Stimulated activated CD8-positive, alpha-beta memory T cell treated with anti-CD3 and anti-CD28 coated beads, Interleukin-12 subunit alpha, Interleukin-12 subunit beta, amount 100 ng/mL, for 4 hours (primary cell): ENCODE measurements around the gene EPS8.

Source experiments
- DNase-seq: peaks from one replicate; pipeline ENCODE4 v3.0.0-alpha.2; 2020; ENCODE audit warnings: low read depth

The EPS8 gene

GRCh38 chr12:15789220-15790171 lies at the start of gene EPS8:
EPS8 (minus strand) TSS chr12:15789388; CDS start chr12:15682951, 106,437 bp downstream.
- peak; percentile 80 for DNase-seq

- no peak for DNase-seq
Observed at GRCh38 chr12:15837141-15837790, 48.1 kb upstream of the EPS8 start.

GRCh38 chr12:15834575-15834974 lies 45.4 kb upstream of the EPS8 start:
- DNase-seq = no peak

GRCh38 chr12:15831315-15831978 lies 42.3 kb upstream of the EPS8 start:
- DNase-seq = no peak

- no peak for DNase-seq
Observed at GRCh38 chr12:15830538-15830937, 41.4 kb upstream of the EPS8 start.

GRCh38 chr12:15829949-15830348 lies 40.8 kb upstream of the EPS8 start:
- no peak for DNase-seq

- no peak for DNase-seq
Observed at GRCh38 chr12:15829255-15829654, 40.1 kb upstream of the EPS8 start.

GRCh38 chr12:15827136-15827535 lies 37.9 kb upstream of the EPS8 start:
- DNase-seq = no peak

- DNase-seq = no peak
Observed at GRCh38 chr12:15824516-15824915, 35.3 kb upstream of the EPS8 start.

GRCh38 chr12:15823360-15824128 lies 34.4 kb upstream of the EPS8 start:
- DNase-seq = no peak

GRCh38 chr12:15819644-15820437 lies 30.7 kb upstream of the EPS8 start:
- no peak for DNase-seq

- DNase-seq = no peak
Observed at GRCh38 chr12:15818418-15818817, 29.2 kb upstream of the EPS8 start.

- DNase-seq = no peak
Observed at GRCh38 chr12:15815730-15816129, 26.5 kb upstream of the EPS8 start.

GRCh38 chr12:15811214-15812127 lies 22.3 kb upstream of the EPS8 start:
- no peak for DNase-seq

- DNase-seq = no peak
Observed at GRCh38 chr12:15808652-15809051, 19.5 kb upstream of the EPS8 start.

- DNase-seq = no peak
Observed at GRCh38 chr12:15808250-15808649, 19.1 kb upstream of the EPS8 start.

GRCh38 chr12:15806826-15807225 lies 17.6 kb upstream of the EPS8 start:
- no peak for DNase-seq

GRCh38 chr12:15801770-15802744 lies 12.9 kb upstream of the EPS8 start:
- no peak for DNase-seq

GRCh38 chr12:15800278-15800677 lies 11.1 kb upstream of the EPS8 start:
- DNase-seq = no peak
